Measurements from ENCODE around the gene CXXC1.
"Not testable (repeated sequence)": the region's sequence is repeated elsewhere in the genome, so short reads cannot be mapped to it uniquely, and the experiment has no call there.

CXXC1 gene

GRCh38 chr18:50287441-50288347, at the start of gene CXXC1:
CXXC1 (minus strand) TSS chr18:50287692; CDS start chr18:50287589, 103 bp downstream.
- peak; percentile 100 for DNase-seq

GRCh38 chr18:50334546-50335152, 47.2 kb upstream of the CXXC1 start:
- DNase-seq: no peak

- DNase-seq: no peak
Measured at GRCh38 chr18:50331691-50332090, 44.2 kb upstream of the CXXC1 start.

- DNase-seq: no peak
Measured at GRCh38 chr18:50330176-50330575, 42.7 kb upstream of the CXXC1 start.

GRCh38 chr18:50327983-50328382, 40.5 kb upstream of the CXXC1 start:
- DNase-seq: no peak

GRCh38 chr18:50320719-50321118, 33.2 kb upstream of the CXXC1 start:
- no peak for DNase-seq

GRCh38 chr18:50315100-50315871, 27.8 kb upstream of the CXXC1 start:
- DNase-seq: no peak

- DNase-seq: no peak
Measured at GRCh38 chr18:50313873-50314460, 26.5 kb upstream of the CXXC1 start.

GRCh38 chr18:50313031-50313607, 25.6 kb upstream of the CXXC1 start:
- no peak for DNase-seq

GRCh38 chr18:50312296-50313030, 25.0 kb upstream of the CXXC1 start:
- no peak for DNase-seq

- DNase-seq: no peak
Measured at GRCh38 chr18:50311650-50312049, 24.2 kb upstream of the CXXC1 start.

GRCh38 chr18:50310080-50310479, 22.6 kb upstream of the CXXC1 start:
- no peak for DNase-seq

GRCh38 chr18:50308851-50309250, 21.4 kb upstream of the CXXC1 start:
- DNase-seq: not testable (repeated sequence)

GRCh38 chr18:50307738-50308470, 20.4 kb upstream of the CXXC1 start:
- DNase-seq: peak; percentile 85

- no peak for DNase-seq
Measured at GRCh38 chr18:50307400-50307737, 19.9 kb upstream of the CXXC1 start.

GRCh38 chr18:50306944-50307343, 19.5 kb upstream of the CXXC1 start:
- no peak for DNase-seq

- DNase-seq: no peak
Measured at GRCh38 chr18:50301074-50301473, 13.6 kb upstream of the CXXC1 start.

- no peak for DNase-seq
Measured at GRCh38 chr18:50299626-50300388, 12.3 kb upstream of the CXXC1 start.

- DNase-seq: no peak
Measured at GRCh38 chr18:50298443-50299284, 11.2 kb upstream of the CXXC1 start.
